ENCODE data around the gene PISD.
"Not testable (repeated sequence)": the region's sequence is repeated elsewhere in the genome, so short reads cannot be mapped to it uniquely, and the experiment has no call there.

The PISD gene

GRCh38 chr22:31611061-31611760 lies 50.8 kb downstream of the PISD start:
- no peak for DNase-seq (ENCODE audit: extremely low read depth in 1 of 2, low read depth in 1 of 2)

GRCh38 chr22:31610611-31611010 lies 51.4 kb downstream of the PISD start:
- DNase-seq (ENCODE audit: extremely low read depth in 1 of 2, low read depth in 1 of 2) = no peak

GRCh38 chr22:31609716-31610115 lies 52.3 kb downstream of the PISD start:
- DNase-seq (ENCODE audit: extremely low read depth in 1 of 2, low read depth in 1 of 2) = no peak

DNA sequence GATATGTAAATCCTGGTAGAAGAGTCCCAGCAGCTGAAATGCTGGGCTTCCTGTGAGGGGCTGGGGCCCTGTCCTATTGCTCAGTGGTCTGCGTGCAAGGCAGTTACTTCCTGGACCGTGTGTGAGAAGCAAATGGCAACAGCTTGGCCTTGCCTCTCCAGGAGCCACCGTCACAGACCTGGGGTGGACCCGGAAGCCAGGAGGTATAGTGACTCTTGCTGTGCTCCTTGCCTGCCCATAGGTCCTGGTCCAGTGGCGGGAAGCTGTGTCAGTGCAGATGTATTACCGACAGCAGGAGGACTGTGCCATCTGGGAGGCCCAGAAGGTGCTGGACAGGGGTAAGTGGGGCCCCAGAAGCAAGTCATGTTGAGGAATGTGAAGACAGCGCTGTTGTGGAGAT lies 54.3 kb downstream of the PISD start:
- no peak for DNase-seq (ENCODE audit: extremely low read depth in 1 of 2, low read depth in 1 of 2)

DNA sequence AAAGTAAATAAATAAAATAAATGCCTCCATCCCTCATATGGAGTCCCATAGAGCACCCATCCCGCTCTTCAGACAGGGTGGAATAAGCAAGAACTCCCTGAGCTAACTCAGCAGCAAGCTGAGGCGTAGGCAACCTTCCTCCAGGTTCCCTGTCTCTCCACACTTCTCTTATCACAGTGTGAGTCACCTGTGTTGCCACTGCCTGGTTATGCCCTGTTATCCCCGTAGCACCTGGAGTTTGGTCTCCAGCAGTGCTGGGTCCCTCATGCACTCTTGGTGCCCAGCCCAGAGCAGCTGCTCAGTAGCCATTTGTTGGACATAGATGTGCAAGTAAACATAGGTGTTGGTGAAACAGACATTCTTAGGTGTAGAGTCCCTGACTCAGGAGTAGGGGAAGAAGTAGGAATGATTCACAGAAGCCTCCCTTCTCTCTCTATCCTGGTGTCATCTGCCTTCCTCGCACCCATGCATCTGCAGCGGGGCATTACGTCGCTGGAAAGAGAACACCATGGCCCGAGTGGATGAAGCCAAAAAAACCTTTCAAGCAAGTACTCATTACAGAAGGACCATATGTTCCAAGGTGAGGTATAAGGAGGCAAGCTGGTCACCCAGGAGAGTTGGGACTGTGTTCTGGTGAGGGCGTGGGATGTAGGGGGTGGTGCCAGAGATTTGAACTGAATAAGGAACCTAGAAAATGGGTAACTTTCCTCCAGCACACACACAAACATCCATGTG lies 56.0 kb downstream of the PISD start:
- no peak for DNase-seq (ENCODE audit: extremely low read depth in 1 of 2, low read depth in 1 of 2)

GRCh38 chr22:31604746-31605705 lies 57.0 kb downstream of the PISD start:
- DNase-seq (ENCODE audit: extremely low read depth in 1 of 2, low read depth in 1 of 2) = no peak

DNA sequence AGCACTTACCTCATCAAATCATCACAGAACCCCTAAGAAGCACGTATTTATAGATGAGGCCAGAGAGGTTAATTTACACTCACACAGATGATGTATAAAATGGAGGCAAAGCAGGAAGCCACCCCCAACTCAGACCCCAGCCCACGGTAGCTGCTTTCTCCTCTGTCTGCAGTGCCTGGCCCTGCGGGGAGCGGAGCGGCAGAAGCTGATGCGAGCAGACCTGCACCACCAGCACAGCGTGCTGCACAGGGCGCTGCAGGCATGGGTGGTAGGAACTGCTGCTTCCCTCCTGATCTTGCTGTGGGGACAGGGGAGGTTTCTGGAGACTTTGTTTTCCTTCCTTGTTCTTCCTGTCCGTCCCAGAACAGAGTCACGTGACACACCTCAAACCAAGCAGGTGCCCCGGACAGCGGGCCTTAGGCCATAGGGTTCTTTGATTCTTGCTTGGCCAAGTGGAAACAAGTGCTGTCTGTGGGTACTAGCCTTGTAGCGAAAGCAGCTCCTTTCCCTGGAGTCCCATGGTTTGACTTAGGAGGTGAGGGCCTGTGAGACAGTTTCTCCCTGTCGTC lies 57.8 kb downstream of the PISD start:
- DNase-seq (ENCODE audit: extremely low read depth in 1 of 2, low read depth in 1 of 2) = no peak

DNA sequence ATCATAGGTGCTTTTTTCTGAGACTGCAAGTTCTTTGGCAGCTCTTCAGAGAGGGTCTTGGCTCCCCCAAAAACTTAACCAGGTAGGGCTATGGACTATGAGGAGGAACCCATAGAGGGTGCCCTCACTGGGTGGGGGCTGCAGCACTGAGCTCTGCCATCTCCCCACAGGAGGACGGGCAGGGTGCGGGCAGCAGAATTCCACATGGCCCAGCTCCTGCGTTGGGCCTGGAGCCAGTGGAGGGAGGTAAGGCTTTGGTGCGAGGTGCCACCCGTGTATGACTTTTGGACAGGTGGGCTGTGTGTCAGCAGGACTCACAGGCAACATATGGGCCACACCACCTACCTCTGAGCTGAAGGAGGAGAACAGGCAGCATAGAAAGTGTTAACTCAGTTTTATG lies 58.4 kb downstream of the PISD start:
- no peak for DNase-seq (ENCODE audit: extremely low read depth in 1 of 2, low read depth in 1 of 2)

DNA sequence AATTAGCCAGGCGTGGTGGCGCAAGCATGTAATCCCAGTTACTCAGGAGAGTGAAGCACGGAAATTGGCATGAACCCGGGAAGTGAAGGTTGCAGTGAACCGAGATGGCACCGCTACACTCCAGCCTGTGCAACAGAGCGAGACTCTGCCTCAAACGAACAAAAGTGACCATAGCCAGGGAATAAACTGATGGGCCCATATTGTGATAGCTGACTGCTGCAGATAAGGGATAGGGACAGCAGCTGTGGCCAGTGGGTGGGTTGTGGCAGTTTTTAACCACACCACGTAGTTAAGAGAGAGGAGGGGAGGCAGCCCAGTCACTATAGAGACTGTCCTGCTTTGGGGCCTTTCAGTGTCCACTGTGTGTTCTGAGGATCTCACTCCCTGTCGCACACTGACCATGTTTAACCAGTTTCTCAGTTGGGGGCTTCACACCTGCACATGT lies 58.9 kb downstream of the PISD start:
- no peak for DNase-seq (ENCODE audit: extremely low read depth in 1 of 2, low read depth in 1 of 2)

DNA sequence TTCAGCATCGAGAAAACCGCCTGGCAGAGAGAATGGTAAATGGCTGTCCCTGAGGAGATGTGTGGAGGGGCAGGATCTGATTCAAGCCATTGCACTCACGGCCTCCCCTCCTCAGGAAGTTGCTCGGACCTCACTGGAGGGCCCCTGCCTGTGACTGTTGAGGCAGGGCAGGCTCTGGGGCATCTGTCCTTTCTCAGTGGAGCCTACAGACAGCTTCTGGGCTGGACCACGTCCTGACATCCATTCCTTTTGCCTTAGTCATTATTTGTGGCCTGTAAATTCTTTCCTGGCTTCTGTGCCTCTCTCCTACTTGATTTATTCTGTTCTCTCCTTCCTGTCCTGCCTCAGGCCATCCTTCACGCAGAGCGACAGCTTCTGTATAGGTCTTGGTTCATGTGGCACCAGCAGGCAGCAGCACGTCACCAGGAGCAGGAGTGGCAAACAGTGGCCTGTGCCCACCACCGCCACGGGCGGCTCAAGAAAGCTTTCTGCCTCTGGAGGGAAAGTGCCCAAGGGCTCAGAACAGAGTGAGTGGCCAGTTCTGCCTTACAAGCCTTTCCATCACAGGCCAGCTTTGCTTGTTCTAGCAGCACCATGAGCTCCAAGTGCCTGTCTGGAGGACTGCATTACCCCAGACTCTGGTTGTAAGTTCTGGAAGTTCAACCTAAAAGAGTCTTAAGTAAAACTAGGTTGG lies 59.6 kb downstream of the PISD start:
- DNase-seq (ENCODE audit: extremely low read depth in 1 of 2, low read depth in 1 of 2) = no peak

DNA sequence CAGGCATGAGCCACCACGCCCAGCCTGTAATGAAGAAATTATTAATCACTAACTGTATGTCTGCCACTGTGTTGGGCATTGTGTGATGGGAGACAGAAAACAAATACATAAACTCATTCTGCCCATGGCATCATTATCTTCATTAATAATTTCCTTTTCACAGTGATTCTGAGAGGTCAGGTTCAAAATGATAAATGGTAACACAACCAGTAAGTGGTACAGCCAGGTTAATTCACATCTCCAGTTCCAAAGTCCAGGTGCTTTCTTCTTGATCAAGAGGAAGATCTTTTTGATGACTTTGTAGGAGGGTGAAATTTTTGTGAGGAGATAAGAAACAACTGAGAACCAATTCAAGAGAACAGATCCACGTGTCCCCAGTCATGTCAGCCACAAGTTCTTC lies 66.7 kb downstream of the PISD start:
- no peak for DNase-seq (ENCODE audit: extremely low read depth in 1 of 2, low read depth in 1 of 2)

GRCh38 chr22:31590161-31590560 lies 71.9 kb downstream of the PISD start:
- not testable (repeated sequence) for DNase-seq (ENCODE audit: extremely low read depth in 1 of 2, low read depth in 1 of 2)

- DNase-seq (ENCODE audit: extremely low read depth in 1 of 2, low read depth in 1 of 2) = no peak
Observed at GRCh38 chr22:31588970-31589675, 72.9 kb downstream of the PISD start.

DNA sequence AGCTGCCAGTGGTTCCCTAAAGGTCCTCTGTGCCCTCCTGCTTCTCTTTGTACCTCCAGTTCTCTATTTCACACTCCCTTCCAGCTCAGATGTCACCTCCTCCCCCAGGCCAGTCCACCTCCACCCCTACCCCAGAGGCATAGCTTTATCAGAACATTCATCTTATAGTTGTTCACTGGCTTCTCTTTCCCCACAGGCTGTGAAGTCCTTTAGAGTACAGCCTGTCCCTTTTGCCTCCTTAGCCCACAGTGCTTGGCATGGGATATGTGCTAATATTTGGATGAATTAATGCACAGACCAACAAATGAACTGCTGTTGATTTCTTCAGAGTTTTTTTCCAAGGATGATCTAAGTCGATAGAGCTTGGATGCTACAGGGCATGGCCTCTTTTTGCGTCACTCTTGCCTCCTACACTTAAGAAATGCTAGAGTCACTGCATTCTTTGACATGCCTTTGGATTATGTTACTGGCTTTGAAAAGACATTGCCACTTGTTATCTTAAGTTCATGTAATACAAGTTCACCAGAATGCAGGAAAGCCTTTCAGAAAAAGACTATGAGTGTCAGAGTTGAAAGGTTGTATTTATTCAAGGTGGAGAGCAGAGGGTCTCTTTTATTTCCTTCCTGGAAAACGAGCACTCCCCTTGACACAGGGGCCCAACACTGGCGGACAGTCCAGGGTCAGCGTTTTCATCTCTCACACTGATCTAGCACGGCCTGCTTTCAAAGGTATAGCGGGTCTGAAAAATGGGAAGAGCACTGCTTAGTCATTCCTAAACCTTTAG lies 75.7 kb downstream of the PISD start:
- no peak for DNase-seq (ENCODE audit: extremely low read depth in 1 of 2, low read depth in 1 of 2)

DNA sequence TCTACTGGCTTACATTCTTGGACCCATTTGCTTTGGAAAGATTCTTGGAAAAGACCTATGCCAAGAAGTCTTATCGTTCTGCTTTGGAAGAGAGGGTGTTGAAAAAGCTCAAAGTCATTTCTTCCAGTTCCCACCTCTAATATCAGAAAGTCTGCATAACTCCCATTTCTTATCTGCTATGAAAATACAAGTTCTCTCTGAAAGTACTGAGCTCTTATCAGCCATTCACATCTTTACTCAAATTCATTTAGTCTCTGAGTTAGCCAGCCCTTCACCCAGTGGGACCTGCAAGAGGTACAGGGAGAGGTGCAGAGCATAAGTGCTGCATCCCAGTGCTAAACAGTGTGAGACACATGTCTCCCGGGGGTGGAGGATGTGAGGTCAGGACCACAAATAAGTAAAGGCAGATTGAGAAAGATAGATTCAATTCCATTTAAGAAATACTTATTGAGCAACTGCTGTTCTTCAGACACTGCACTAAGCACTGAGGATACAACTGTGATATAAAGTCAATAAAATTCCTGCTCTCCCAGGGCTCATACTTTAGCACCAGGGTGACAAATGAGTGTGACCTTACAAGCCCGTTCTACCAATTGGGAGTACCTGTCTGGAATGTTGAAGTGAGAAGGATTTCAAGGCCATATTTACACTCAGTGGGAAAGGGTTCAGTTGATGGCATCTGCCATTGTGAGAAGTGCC lies 76.7 kb downstream of the PISD start:
- DNase-seq (ENCODE audit: extremely low read depth in 1 of 2, low read depth in 1 of 2) = peak in 1 of 2 donors; percentile 29

GRCh38 chr22:31584804-31585160 lies 77.2 kb downstream of the PISD start:
- DNase-seq (ENCODE audit: extremely low read depth in 1 of 2, low read depth in 1 of 2) = no peak

DNA sequence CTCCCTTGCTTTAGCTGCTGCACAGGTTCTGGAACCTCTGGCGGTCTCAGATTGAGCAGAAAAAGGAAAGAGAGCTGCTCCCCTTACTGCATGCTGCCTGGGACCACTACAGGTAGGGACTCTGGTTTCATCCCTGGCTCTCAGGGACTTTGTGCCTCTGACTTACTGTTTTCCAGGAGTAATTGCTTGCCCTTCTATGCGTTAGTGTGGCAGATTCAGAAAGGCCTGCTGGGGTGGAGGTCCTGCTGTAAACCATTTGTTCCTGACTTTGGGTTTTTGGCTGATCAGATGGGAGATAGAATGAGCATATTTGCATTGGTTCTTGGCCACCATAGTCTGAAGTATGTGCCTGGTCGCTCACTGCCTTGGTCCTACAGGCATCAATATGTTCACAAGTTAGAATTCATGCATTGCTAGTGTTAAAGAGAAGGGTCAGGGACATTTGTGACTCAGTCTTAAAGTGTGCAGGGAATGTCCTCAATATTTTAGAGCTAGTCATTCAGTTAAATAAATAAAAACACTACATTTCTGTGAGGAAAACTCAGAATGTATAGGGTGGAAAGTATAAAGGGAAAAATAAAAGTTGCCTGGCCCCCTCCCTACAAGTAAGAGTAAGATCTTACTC lies 78.0 kb downstream of the PISD start:
- no peak for DNase-seq (ENCODE audit: extremely low read depth in 1 of 2, low read depth in 1 of 2)

- no peak for DNase-seq (ENCODE audit: extremely low read depth in 1 of 2, low read depth in 1 of 2)
Observed at GRCh38 chr22:31579835-31580242, 82.2 kb downstream of the PISD start.

All from stimulated activated CD8-positive, alpha-beta memory T cell treated with anti-CD3 and anti-CD28 coated beads, Interleukin-7, amount 100 ng/mL, for 48 hours (primary cell).